ENCODE data around the gene NADK. TPM values are rescaled to one million over a fixed set of nuclear protein-coding genes. Genes with fewer than 3 reads are reported as not detected.

NADK gene
- total and polyA plus RNA-seq, 10 of the 15 experiments (the other 5 are each of a cell fraction or from before 2014, with no cell fraction given), result 1.1 to 93.2 (median 46.9) TPM

DNA sequence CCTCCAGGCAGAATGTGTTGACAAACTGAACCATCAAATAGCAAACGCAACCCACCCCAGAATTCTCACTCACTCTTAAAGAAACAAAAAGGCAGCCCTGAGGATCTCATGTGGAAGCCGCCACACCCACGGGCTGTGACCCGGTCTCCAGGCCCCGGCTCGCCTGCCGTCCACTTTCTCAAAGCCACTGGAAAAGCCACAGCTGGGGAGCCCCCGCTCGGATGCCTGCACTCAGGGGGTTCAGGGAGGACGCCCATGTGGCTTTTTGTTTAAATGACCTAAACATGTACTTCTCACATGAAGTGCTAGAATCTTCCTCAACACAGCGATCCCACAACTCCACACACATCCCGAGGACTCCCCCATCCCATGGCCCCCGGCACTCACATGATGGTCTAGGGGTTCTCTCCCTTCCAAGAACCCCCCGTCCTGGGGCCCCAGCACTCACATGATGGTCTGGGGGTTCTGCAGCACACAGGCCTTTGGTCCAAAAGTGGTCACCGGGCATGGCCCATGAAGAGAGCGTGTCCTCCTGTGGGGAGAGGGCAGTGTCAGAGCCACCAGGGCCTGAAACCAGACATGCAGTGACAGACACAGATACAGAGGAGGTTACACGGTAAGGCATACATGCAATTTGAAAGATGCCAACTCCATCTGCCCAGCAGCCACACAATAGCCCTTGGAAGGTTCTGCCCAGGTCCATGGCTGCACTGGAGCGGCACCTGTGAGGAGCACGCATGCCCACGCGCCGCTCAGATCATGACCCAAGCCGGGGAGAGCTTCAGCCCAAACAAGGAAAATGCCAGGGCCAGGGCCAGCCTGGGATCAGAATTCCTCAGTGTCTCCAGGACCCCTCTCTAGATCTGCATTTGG, 16.5 kb downstream of the NADK start:
- no TSS peak for BruUV-seq (replicated peaks)
- Histone ChIP-seq H3K36me3 (ENCODE audit: control insufficient read depth in 2 of 2, insufficient read depth in 2 of 2, low read length in 1 of 2) (peaks cover 14 to 45% of the 10 kb centered on the region in 2 experiments), H3K4me2 (ENCODE audit: control insufficient read depth, insufficient read depth) (no peak overlapping the region), H3K4me1 (ENCODE audit: control insufficient read depth, insufficient read depth, low read length) (no peaks in the 10 kb centered on the region), H2AFZ (ENCODE audit: control insufficient read depth, low read depth, low read length) (no peak overlapping the region), H3K9me3 (replicated peaks; ENCODE audit: control insufficient read depth, insufficient read depth, low read length) (no peaks in the 10 kb centered on the region), H3K9ac (ENCODE audit: control insufficient read depth, insufficient read depth, low read length) (no peak overlapping the region), H3K27ac (ENCODE audit: control insufficient read depth, insufficient read depth) (no peak overlapping the region), H3K79me2 (ENCODE audit: control insufficient read depth, insufficient read depth, low read length) (peaks cover 4% of the 10 kb centered on the region), H4K20me1 (ENCODE audit: control insufficient read depth, insufficient read depth) (no peaks in the 10 kb centered on the region), H3K27me3 (replicated peaks in 1 of 2; ENCODE audit: control insufficient read depth in 2 of 2, insufficient read depth in 2 of 2, low read length in 1 of 2) (no peaks in the 10 kb centered on the region), H3K4me3 (no peak overlapping the region)
- DNase-seq (ENCODE audit: low read depth, low spot score) (no peak), ATAC-seq (no peak), FAIRE-seq (no peak)
- ChIA-PET SMC1A (ENCODE audit: uncharacterized antibody, unreplicated experiment) (no interaction called here), CTCF (no interaction called here), POLR2A (no interaction called here), RAD21 (ENCODE audit: unreplicated experiment) (no interaction called here)
- intact Hi-C loops (cut with micrococcal nuclease; ENCODE audit: unreplicated experiment) (no loop called here), in situ Hi-C loops (cut with MboI) (no loop called here)
- WGBS (ENCODE audit: insufficient coverage, insufficient replicate concordance, low lambda C conversion rate, missing lambda C conversion rate), result 98% methylated on average over 23 of the region's 23 CpGs
- TF ChIP-seq, protein P1, sequence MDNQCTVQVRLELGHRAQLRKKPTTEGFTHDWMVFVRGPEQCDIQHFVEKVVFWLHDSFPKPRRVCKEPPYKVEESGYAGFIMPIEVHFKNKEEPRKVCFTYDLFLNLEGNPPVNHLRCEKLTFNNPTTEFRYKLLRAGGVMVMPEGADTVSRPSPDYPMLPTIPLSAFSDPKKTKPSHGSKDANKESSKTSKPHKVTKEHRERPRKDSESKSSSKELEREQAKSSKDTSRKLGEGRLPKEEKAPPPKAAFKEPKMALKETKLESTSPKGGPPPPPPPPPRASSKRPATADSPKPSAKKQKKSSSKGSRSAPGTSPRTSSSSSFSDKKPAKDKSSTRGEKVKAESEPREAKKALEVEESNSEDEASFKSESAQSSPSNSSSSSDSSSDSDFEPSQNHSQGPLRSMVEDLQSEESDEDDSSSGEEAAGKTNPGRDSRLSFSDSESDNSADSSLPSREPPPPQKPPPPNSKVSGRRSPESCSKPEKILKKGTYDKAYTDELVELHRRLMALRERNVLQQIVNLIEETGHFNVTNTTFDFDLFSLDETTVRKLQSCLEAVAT (IDR thresholded peaks at IDR 0.05), result no peak
- TF ChIP-seq ESRRA (IDR thresholded peaks at IDR 0.05; ENCODE audit: low read length) (no peak), NBN (IDR thresholded peaks at IDR 0.05) (no peak), SMAD5 (IDR thresholded peaks at IDR 0.05; ENCODE audit: low read depth) (no peak), GABPA (IDR thresholded peaks at IDR 0.05; ENCODE audit: low read depth) (no peak), ASH2L (IDR thresholded peaks at IDR 0.05; ENCODE audit: borderline replicate concordance, low read depth) (no peak), CEBPB (IDR thresholded peaks at IDR 0.05; ENCODE audit: borderline replicate concordance in 1 of 2, low read depth in 2 of 2, low read length in 2 of 2) (no peak), SIX5 (IDR thresholded peaks at IDR 0.05; ENCODE audit: low read depth, low read length, severe bottlenecking) (no peak), MEF2B (IDR thresholded peaks at IDR 0.05; ENCODE audit: partially characterized antibody, poor library complexity, severe bottlenecking) (no peak), MYB (IDR thresholded peaks at IDR 0.05; ENCODE audit: borderline replicate concordance, low read depth, low read length) (no peak)
- TF ChIP-seq, protein P2, sequence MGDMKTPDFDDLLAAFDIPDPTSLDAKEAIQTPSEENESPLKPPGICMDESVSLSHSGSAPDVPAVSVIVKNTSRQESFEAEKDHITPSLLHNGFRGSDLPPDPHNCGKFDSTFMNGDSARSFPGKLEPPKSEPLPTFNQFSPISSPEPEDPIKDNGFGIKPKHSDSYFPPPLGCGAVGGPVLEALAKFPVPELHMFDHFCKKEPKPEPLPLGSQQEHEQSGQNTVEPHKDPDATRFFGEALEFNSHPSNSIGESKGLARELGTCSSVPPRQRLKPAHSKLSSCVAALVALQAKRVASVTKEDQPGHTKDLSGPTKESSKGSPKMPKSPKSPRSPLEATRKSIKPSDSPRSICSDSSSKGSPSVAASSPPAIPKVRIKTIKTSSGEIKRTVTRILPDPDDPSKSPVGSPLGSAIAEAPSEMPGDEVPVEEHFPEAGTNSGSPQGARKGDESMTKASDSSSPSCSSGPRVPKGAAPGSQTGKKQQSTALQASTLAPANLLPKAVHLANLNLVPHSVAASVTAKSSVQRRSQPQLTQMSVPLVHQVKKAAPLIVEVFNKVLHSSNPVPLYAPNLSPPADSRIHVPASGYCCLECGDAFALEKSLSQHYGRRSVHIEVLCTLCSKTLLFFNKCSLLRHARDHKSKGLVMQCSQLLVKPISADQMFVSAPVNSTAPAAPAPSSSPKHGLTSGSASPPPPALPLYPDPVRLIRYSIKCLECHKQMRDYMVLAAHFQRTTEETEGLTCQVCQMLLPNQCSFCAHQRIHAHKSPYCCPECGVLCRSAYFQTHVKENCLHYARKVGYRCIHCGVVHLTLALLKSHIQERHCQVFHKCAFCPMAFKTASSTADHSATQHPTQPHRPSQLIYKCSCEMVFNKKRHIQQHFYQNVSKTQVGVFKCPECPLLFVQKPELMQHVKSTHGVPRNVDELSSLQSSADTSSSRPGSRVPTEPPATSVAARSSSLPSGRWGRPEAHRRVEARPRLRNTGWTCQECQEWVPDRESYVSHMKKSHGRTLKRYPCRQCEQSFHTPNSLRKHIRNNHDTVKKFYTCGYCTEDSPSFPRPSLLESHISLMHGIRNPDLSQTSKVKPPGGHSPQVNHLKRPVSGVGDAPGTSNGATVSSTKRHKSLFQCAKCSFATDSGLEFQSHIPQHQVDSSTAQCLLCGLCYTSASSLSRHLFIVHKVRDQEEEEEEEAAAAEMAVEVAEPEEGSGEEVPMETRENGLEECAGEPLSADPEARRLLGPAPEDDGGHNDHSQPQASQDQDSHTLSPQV (IDR thresholded peaks at IDR 0.05), result no peak
- TF ChIP-seq, protein P3, sequence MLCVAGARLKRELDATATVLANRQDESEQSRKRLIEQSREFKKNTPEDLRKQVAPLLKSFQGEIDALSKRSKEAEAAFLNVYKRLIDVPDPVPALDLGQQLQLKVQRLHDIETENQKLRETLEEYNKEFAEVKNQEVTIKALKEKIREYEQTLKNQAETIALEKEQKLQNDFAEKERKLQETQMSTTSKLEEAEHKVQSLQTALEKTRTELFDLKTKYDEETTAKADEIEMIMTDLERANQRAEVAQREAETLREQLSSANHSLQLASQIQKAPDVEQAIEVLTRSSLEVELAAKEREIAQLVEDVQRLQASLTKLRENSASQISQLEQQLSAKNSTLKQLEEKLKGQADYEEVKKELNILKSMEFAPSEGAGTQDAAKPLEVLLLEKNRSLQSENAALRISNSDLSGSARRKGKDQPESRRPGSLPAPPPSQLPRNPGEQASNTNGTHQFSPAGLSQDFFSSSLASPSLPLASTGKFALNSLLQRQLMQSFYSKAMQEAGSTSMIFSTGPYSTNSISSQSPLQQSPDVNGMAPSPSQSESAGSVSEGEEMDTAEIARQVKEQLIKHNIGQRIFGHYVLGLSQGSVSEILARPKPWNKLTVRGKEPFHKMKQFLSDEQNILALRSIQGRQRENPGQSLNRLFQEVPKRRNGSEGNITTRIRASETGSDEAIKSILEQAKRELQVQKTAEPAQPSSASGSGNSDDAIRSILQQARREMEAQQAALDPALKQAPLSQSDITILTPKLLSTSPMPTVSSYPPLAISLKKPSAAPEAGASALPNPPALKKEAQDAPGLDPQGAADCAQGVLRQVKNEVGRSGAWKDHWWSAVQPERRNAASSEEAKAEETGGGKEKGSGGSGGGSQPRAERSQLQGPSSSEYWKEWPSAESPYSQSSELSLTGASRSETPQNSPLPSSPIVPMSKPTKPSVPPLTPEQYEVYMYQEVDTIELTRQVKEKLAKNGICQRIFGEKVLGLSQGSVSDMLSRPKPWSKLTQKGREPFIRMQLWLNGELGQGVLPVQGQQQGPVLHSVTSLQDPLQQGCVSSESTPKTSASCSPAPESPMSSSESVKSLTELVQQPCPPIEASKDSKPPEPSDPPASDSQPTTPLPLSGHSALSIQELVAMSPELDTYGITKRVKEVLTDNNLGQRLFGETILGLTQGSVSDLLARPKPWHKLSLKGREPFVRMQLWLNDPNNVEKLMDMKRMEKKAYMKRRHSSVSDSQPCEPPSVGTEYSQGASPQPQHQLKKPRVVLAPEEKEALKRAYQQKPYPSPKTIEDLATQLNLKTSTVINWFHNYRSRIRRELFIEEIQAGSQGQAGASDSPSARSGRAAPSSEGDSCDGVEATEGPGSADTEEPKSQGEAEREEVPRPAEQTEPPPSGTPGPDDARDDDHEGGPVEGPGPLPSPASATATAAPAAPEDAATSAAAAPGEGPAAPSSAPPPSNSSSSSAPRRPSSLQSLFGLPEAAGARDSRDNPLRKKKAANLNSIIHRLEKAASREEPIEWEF (IDR thresholded peaks at IDR 0.05; ENCODE audit: insufficient replicate concordance, low read depth, low read length), result no peak
